ENCODE data around the gene BLMH.
"Not testable (repeated sequence)": the region's sequence is repeated elsewhere in the genome, so short reads cannot be mapped to it uniquely, and the experiment has no call there.

Gene BLMH

DNA sequence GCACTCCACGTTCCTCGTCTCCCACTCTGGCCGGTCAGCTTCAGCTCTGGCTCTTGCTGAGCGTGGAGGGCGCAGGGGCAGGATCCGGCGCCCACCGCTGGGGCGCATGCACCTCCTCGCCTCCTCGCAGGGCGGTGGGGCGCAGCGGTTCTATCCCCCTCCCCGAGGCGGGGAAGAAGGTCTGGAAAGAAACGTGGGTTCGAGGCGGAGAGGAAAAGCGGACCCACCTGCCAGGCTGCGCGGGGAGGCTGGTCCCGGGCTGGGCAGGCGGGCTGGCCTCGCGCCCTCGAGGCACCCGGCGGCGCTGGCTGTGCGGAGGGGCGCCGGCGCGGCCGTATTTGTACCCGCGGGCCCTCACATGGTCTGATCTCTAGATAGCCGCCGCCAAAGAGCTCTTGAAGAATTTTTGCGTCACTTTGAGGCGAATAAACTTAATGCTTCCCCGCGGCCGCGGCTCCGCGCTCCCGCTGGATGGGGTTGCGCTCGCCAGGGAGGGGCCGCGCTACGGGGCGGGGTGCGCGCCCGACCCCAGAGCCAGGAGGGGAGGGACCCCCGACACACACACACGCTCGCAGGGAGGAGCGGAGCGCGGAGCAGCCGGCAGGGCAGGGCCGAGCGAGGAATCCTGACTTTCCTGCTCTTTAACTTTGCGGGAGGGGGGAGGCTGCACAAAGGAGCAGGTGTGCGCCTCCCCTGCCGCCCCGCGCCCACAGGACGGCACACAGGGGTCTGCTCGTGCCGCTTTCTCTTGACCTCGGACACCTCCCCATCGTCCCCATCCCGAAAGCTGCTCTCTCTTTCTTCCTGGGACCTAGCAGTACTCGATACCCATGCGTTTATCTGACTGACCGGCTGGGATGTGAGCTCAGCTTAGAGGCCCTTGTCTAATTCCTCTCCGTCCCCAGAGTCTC is 56.1 kb downstream of the BLMH start, which contains the start of gene SLC6A4:
Gene SLC6A4, minus strand, starts transcription at position 312 of the 911 bp plus-strand sequence. CDS start 13,739 bp downstream, outside the sequence.
- peak within 1 kb of the TSS; percentile 60 for H3K4me3 ChIP-seq (ENCODE audit: low read length)
- H3K9me3 ChIP-seq (replicated peaks; ENCODE audit: low read length): no peaks in the 10 kb centered on the region
- peaks cover 14% of the 10 kb centered on the region for H3K4me1 ChIP-seq (ENCODE audit: control insufficient read depth, insufficient read depth, low read length)
- H3K36me3 ChIP-seq (ENCODE audit: insufficient read depth, low read length): no peaks in the 10 kb centered on the region
- H3K9ac ChIP-seq (ENCODE audit: low read depth, low read length): no peak within 1 kb of the TSS
- peak within 1 kb of the TSS; percentile 93 for H3K4me2 ChIP-seq (ENCODE audit: low read length)
- peaks cover 82% of the 10 kb centered on the region for H3K27me3 ChIP-seq (ENCODE audit: control insufficient read depth, insufficient read depth, low read length)

DNA sequence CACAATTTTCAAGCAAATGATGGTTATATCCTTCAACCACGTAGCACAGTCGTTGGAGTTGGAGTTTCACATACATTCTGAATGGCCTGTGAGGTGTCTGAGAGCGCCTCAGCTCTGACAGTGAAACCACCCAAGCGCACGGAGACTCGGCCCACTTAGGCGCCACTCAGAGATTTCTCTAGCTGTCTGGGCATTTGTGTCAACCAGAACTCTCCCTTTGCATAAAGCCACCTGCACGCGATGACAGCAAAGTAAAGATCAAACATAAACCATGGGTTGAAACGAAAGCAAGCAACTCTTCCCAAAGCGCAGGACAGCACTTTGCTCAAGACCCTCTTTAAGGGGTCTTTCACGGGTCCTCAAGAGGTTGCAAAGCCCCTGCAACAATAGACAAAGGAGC is 56.8 kb downstream of the BLMH start:
- Histone ChIP-seq H3K4me1 (ENCODE audit: control insufficient read depth, insufficient read depth, low read length) (peaks cover 14% of the 10 kb centered on the region), H3K27me3 (ENCODE audit: control insufficient read depth, insufficient read depth, low read length) (peaks cover 89% of the 10 kb centered on the region), H3K4me3 (ENCODE audit: low read length) (peak overlapping the region; percentile 60), H3K9ac (ENCODE audit: low read depth, low read length) (no peak overlapping the region), H3K4me2 (ENCODE audit: low read length) (peak overlapping the region; percentile 93), H3K36me3 (ENCODE audit: insufficient read depth, low read length) (no peaks in the 10 kb centered on the region), H3K9me3 (replicated peaks; ENCODE audit: low read length) (no peaks in the 10 kb centered on the region)

DNA sequence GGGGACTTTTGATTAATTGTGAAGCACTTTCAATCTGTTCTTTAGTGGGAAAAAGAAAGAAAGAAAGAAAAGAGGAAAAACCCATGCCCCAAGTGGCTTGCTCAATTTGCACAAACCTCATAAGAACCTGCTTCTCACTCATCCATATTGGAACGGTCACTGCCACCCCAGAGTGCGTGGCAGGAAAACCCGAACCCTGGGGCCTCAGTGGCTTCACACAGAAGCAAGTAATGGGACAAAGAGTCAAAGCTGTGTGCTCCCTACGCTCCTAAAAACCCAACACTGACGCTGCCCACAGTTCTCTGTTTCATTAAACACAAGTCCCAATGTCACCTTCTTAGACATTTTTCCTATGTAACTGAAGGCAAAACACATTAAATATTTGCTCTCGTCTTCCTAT is 57.4 kb downstream of the BLMH start:
- H3K9ac ChIP-seq (ENCODE audit: low read depth, low read length): no peak overlapping the region
- H3K4me2 ChIP-seq (ENCODE audit: low read length): no peak overlapping the region
- no peaks in the 10 kb centered on the region for H3K36me3 ChIP-seq (ENCODE audit: insufficient read depth, low read length)
- no peak overlapping the region for H3K4me3 ChIP-seq (ENCODE audit: low read length)
- H3K27me3 ChIP-seq (ENCODE audit: control insufficient read depth, insufficient read depth, low read length): peaks cover 88% of the 10 kb centered on the region
- no peaks in the 10 kb centered on the region for H3K9me3 ChIP-seq (replicated peaks; ENCODE audit: low read length)
- H3K4me1 ChIP-seq (ENCODE audit: control insufficient read depth, insufficient read depth, low read length): peaks cover 14% of the 10 kb centered on the region

DNA sequence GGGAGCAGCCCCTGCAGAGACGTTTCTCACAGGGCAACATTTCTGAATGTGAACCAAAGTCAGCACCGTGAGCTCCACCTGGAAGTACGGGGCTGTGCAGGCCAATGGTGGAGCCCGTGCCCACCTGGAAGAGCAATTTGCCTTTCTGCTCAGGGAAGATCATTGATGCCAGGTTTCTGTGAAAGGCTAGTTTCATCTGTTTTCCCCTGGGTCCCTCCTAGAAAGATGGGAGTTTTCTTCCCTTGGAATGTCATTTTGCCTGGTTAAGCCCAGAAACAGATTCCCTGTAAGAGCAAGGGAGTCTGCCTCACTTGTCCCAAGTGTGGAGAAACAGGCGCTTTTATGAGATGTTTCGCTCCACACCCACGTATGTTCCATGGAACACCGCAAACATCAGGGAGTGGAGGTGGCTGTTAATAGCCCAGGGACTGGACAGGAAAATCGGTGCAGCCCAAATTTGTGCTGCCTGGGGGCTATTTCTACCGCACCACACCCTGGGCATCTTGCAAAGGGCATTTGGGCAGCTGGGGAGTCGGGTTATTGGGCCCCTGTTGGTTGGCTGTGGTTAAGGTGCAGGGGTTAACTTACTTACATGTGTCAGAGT is 58.8 kb downstream of the BLMH start:
- no peaks in the 10 kb centered on the region for H3K9me3 ChIP-seq (replicated peaks; ENCODE audit: low read length)
- H3K27me3 ChIP-seq (ENCODE audit: control insufficient read depth, insufficient read depth, low read length): peaks cover 88% of the 10 kb centered on the region
- H3K36me3 ChIP-seq (ENCODE audit: insufficient read depth, low read length): no peaks in the 10 kb centered on the region
- H3K9ac ChIP-seq (ENCODE audit: low read depth, low read length): no peak overlapping the region
- no peak overlapping the region for H3K4me3 ChIP-seq (ENCODE audit: low read length)
- peaks cover 14% of the 10 kb centered on the region for H3K4me1 ChIP-seq (ENCODE audit: control insufficient read depth, insufficient read depth, low read length)
- H3K4me2 ChIP-seq (ENCODE audit: low read length): no peak overlapping the region

DNA sequence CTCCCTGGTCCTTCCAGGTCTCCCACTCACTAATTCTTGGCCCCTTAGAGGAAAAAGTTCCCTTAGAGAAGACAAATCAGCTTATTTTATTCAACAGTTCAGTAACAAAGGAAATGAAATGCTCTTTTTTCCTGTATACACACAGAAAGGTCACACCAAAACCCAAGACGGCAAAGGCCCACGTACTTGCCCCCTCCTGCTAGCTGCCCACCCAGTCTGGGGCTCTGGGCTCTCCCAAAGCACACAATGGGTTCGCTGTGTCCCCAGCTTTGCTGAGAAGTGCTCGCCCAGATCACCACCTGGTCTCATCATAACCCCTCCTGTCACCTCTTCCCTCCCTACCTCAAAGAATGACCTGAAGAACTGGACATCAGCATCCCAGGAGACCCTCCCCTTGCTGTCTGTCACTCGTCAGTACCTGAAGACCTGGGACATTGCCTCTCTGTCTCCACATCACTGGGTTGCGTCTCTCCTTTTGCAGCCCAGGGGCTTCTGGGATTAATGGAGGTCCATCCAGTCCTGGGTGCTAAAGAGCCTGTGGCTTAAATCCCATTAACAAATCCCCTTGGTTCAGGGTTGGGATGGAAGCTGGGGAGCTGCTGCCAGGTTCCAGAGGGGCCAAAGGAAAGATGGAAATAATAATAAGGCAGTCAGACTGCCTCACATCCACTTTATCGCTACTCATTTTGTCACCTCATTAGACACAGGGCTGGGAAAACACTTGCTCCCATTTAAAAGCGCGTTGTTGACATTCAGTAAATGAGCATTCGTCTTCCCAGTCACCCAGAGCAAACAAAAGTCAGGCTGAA is 59.5 kb downstream of the BLMH start:
- Histone ChIP-seq H3K4me1 (ENCODE audit: control insufficient read depth, insufficient read depth, low read length) (peaks cover 14% of the 10 kb centered on the region), H3K4me3 (ENCODE audit: low read length) (no peak overlapping the region), H3K9ac (ENCODE audit: low read depth, low read length) (no peak overlapping the region), H3K9me3 (replicated peaks; ENCODE audit: low read length) (no peaks in the 10 kb centered on the region), H3K4me2 (ENCODE audit: low read length) (no peak overlapping the region), H3K36me3 (ENCODE audit: insufficient read depth, low read length) (no peaks in the 10 kb centered on the region), H3K27me3 (ENCODE audit: control insufficient read depth, insufficient read depth, low read length) (peaks cover 86% of the 10 kb centered on the region)

DNA sequence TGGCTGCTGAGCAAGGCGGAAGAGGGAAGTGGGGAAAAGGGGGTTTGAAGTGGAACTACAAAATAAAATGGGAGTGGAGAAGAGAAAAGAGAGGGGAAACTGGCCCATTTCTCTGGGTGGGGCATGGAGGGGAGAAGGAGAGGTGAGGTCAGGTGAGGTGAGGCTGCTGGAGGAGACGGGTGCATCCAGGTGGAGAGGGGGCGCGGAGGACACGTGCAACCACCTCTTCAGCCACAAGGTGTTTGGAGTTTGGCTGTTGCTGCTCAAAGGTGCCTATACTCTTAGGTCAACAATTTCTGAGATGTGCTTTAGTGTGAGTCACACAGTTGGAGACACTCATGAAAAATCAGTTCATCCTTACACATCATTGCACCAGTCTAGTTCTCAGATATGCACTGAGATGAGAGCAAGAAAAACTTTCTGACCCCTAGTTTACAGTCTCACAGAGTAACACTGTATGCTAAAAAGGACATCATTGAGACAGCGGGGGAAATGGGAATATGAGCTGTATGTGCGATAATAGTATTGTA is 61.1 kb downstream of the BLMH start:
- Histone ChIP-seq H3K4me2 (ENCODE audit: low read length) (no peak overlapping the region), H3K9ac (ENCODE audit: low read depth, low read length) (no peak overlapping the region), H3K4me1 (ENCODE audit: control insufficient read depth, insufficient read depth, low read length) (peaks cover 6% of the 10 kb centered on the region), H3K4me3 (ENCODE audit: low read length) (no peak overlapping the region), H3K36me3 (ENCODE audit: insufficient read depth, low read length) (no peaks in the 10 kb centered on the region), H3K9me3 (replicated peaks; ENCODE audit: low read length) (no peaks in the 10 kb centered on the region), H3K27me3 (ENCODE audit: control insufficient read depth, insufficient read depth, low read length) (peaks cover 84% of the 10 kb centered on the region)

DNA sequence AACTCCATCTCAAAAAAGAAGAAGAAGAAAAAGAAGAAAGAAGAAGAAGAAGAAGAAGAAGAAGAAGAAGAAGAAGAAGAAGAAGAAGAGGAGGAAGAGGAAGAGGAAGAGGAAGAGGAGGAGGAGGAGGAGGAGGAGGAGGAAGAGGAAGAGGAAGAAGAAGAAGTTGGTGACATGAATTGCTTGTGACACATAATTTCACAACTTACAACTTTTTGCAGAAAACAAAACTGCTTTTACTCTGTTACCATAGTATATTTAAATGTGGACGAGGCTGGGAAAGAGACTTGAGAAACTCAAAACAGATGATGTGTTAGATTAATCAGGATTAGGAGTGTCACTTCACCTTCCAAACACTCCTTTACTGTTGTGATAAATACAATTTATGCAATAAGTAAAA is 61.7 kb downstream of the BLMH start:
- H3K36me3 ChIP-seq (ENCODE audit: insufficient read depth, low read length); H3K9ac ChIP-seq (ENCODE audit: low read depth, low read length); H3K4me3 ChIP-seq (ENCODE audit: low read length); H3K4me2 ChIP-seq (ENCODE audit: low read length); H3K9me3 ChIP-seq (replicated peaks; ENCODE audit: low read length); H3K4me1 ChIP-seq (ENCODE audit: control insufficient read depth, insufficient read depth, low read length): not testable (repeated sequence)
- H3K27me3 ChIP-seq (ENCODE audit: control insufficient read depth, insufficient read depth, low read length): peaks cover 84% of the 10 kb centered on the region

DNA sequence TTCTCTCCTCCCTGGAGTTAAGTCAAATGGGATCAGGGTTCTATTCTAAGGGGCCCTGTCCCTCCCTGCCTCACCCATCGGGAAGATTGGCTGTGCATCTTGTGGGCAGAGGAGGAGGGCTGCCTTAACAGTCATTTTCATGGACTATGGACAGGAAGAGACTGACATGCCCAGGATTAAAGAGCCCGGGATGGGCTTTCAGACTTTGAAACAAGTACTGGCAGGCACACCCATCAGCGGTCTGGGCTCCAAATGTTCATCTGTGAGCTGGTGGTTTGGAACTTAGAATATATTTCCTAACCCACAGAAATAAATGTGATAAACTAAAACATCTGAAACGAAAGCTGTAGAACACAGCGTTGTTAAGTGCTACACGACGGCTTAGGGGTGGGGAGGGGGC is 62.7 kb downstream of the BLMH start:
- Histone ChIP-seq H3K4me1 (ENCODE audit: control insufficient read depth, insufficient read depth, low read length) (no peaks in the 10 kb centered on the region), H3K4me3 (ENCODE audit: low read length) (no peak overlapping the region), H3K27me3 (ENCODE audit: control insufficient read depth, insufficient read depth, low read length) (peaks cover 80% of the 10 kb centered on the region), H3K4me2 (ENCODE audit: low read length) (no peak overlapping the region), H3K36me3 (ENCODE audit: insufficient read depth, low read length) (no peaks in the 10 kb centered on the region), H3K9me3 (replicated peaks; ENCODE audit: low read length) (no peaks in the 10 kb centered on the region), H3K9ac (ENCODE audit: low read depth, low read length) (no peak overlapping the region)

DNA sequence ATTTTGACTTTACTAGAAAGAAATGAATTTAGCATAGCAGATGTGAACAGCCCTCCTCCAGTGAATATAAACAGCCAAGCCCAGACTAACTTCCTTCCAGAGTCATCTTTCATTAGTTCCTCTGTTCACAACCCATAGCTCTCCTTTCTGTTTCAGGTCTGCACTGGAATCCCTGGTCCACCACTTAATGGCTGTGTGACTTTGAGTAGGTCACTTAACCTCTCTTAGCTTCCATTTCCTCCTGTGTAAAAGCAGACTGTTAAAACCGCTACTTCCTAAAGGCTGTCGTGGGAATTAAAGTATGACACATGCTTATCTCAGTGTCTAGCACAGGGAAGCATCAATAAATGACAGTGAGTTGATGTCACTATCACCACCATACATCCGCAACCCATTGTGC is 63.7 kb downstream of the BLMH start:
- H3K27me3 ChIP-seq (ENCODE audit: control insufficient read depth, insufficient read depth, low read length): peaks cover 70% of the 10 kb centered on the region

DNA sequence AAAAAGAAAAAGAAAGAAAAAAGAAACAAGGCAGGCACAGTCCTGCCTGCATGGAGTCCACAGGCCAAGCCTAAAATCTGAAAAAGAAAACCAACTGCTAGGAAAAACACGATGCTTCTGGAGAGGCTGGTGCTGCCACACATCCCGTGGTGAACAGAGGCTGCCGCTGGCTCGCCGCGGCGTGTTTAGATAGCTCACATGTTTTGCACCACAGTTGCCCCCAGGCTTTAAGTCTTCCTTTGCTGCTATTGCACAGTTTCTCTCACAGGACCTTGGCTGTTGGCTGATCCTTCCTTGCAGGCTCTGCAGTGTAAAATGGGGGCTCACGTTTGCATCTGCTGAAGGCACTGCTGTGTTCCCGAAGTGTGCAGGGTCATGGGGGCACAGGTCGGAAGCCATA is 64.9 kb downstream of the BLMH start:
- Histone ChIP-seq H3K36me3 (ENCODE audit: insufficient read depth, low read length) (no peaks in the 10 kb centered on the region), H3K9ac (ENCODE audit: low read depth, low read length) (no peak overlapping the region), H3K4me3 (ENCODE audit: low read length) (no peak overlapping the region), H3K4me2 (ENCODE audit: low read length) (no peak overlapping the region), H3K9me3 (replicated peaks; ENCODE audit: low read length) (no peaks in the 10 kb centered on the region), H3K4me1 (ENCODE audit: control insufficient read depth, insufficient read depth, low read length) (no peaks in the 10 kb centered on the region), H3K27me3 (ENCODE audit: control insufficient read depth, insufficient read depth, low read length) (peaks cover 69% of the 10 kb centered on the region)

More for the DNA sequence above, 63.7 kb downstream of the BLMH start:
- Histone ChIP-seq H3K4me2 (ENCODE audit: low read length) (no peak overlapping the region), H3K4me1 (ENCODE audit: control insufficient read depth, insufficient read depth, low read length) (no peaks in the 10 kb centered on the region), H3K9me3 (replicated peaks; ENCODE audit: low read length) (no peaks in the 10 kb centered on the region), H3K4me3 (ENCODE audit: low read length) (no peak overlapping the region), H3K9ac (ENCODE audit: low read depth, low read length) (no peak overlapping the region), H3K36me3 (ENCODE audit: insufficient read depth, low read length) (no peaks in the 10 kb centered on the region)

DNA sequence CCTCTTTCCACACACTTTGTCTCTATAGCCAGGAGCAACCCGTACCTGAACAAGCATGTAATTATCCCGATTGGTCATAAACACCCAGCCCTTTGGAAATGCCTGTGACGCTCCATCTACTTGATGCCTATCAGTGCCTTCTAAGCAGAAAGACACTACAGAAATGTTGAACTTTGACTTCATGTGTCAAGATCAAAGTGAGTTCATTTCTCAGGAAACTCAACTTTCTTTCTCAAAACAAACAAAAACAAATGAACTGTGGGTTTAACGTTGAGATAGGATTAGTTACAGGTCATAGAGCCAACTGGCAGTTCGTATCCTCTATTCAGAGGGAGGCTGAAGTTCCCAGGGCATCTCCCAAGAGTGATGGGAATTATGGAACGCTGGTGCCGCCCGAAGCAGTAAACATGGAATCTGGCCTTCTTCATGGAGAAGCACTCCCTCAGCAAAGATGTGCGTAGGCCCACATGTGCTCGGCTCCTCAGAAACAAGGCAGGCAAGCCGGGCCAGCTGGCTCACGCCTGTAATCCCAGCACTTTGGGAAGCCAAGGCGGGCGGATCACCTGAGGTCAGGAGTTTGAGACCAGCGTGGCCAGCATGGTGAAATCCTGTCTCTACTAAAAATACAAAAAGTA is 65.7 kb downstream of the BLMH start:
- no peak overlapping the region for H3K4me3 ChIP-seq (ENCODE audit: low read length)
- peaks cover 68% of the 10 kb centered on the region for H3K27me3 ChIP-seq (ENCODE audit: control insufficient read depth, insufficient read depth, low read length)
- H3K36me3 ChIP-seq (ENCODE audit: insufficient read depth, low read length): no peaks in the 10 kb centered on the region
- H3K9me3 ChIP-seq (replicated peaks; ENCODE audit: low read length): no peaks in the 10 kb centered on the region
- H3K9ac ChIP-seq (ENCODE audit: low read depth, low read length): no peak overlapping the region
- no peak overlapping the region for H3K4me2 ChIP-seq (ENCODE audit: low read length)
- H3K4me1 ChIP-seq (ENCODE audit: control insufficient read depth, insufficient read depth, low read length): no peaks in the 10 kb centered on the region

All from skeletal muscle satellite cell (primary cell).